ENCODE results near the gene RCSD1. TPM values are rescaled to one million over a fixed set of nuclear protein-coding genes. Genes with fewer than 3 reads are reported as not detected.

Gene RCSD1
- total RNA-seq, 1 experiment from 2014 or later, result 0.50 TPM

- Mint-ChIP-seq H3K4me1 (peaks cover 20% of the 10 kb centered on the region), H3K36me3 (peaks cover 12% of the 10 kb centered on the region), H3K27ac (no peak overlapping the region), H3K9me3 (peaks cover 13% of the 10 kb centered on the region), H3K4me3 (no peak overlapping the region), H3K27me3 (ENCODE audit: low read depth) (peaks cover 14% of the 10 kb centered on the region)
- DNase-seq (ENCODE audit: low spot score) (no peak), ATAC-seq (no peak)
- POLR2A ChIA-PET, result no interaction called here
- CTCF ChIA-PET, result interaction anchor here (1.2 kb wide), 1 partner anchor 79 kb away, joined by 3 read pairs; no protein-coding TSS in a partner anchor
- no peak for TF ChIP-seq USF1 (CRISPR knock-in tag; IDR thresholded peaks at IDR 0.05)
- no peak for TF ChIP-seq ZNF512 (CRISPR knock-in tag; IDR thresholded peaks at IDR 0.05; ENCODE audit: borderline replicate concordance)
- TF ChIP-seq IRF1 (CRISPR knock-in tag; IDR thresholded peaks at IDR 0.05), result no peak
- TF ChIP-seq FOXP4 (CRISPR knock-in tag; IDR thresholded peaks at IDR 0.05), result no peak
- no peak for TF ChIP-seq CREM (CRISPR knock-in tag; IDR thresholded peaks at IDR 0.05)
- no peak for TF ChIP-seq HMGXB4 (CRISPR knock-in tag; IDR thresholded peaks at IDR 0.05)
- no peak for TF ChIP-seq NFYB (CRISPR knock-in tag; conservative IDR thresholded peaks at IDR 0.05; ENCODE audit: low read depth)
Measured at GRCh38 chr1:167618789-167619188, 11.2 kb upstream of the RCSD1 start.

- H3K4me1 Mint-ChIP-seq, result peaks cover 20% of the 10 kb centered on the region
- DNase-seq (ENCODE audit: low spot score) (no peak), ATAC-seq (no peak)
- ChIA-PET POLR2A (no interaction called here), CTCF (no interaction called here)
- peaks cover 22% of the 10 kb centered on the region for H3K27me3 Mint-ChIP-seq (ENCODE audit: low read depth)
- peaks cover 6% of the 10 kb centered on the region for H3K36me3 Mint-ChIP-seq
- H3K27ac Mint-ChIP-seq, result no peak overlapping the region
- no peak for TF ChIP-seq ZNF121 (CRISPR knock-in tag; IDR thresholded peaks at IDR 0.05)
- no peak for TF ChIP-seq TEAD4 (CRISPR knock-in tag; IDR thresholded peaks at IDR 0.05)
- TF ChIP-seq TP53 (CRISPR knock-in tag; IDR thresholded peaks at IDR 0.05), result no peak
- no peak for TF ChIP-seq FOXP4 (CRISPR knock-in tag; IDR thresholded peaks at IDR 0.05)
- no peak for TF ChIP-seq NFATC4 (CRISPR knock-in tag; IDR thresholded peaks at IDR 0.05)
- no peak for TF ChIP-seq NR1H2 (CRISPR knock-in tag; IDR thresholded peaks at IDR 0.05)
- TF ChIP-seq KAT7 (CRISPR knock-in tag; IDR thresholded peaks at IDR 0.05; ENCODE audit: borderline replicate concordance), result no peak
- no peak for TF ChIP-seq SMAD3 (CRISPR knock-in tag; IDR thresholded peaks at IDR 0.05; ENCODE audit: borderline replicate concordance)
- TF ChIP-seq ZSCAN18 (CRISPR knock-in tag; IDR thresholded peaks at IDR 0.05), result no peak
- TF ChIP-seq ELF4 (CRISPR knock-in tag; IDR thresholded peaks at IDR 0.05; ENCODE audit: low read depth), result no peak
- no peak for TF ChIP-seq ZNF425 (CRISPR knock-in tag; conservative IDR thresholded peaks at IDR 0.05)
- no peak for TF ChIP-seq RORB (CRISPR knock-in tag; IDR thresholded peaks at IDR 0.05)
- no peak for TF ChIP-seq ZMAT4 (CRISPR knock-in tag; IDR thresholded peaks at IDR 0.05)
- H3K9me3 Mint-ChIP-seq, result peaks cover 10% of the 10 kb centered on the region
- H3K4me3 Mint-ChIP-seq, result no peak overlapping the region
Measured at GRCh38 chr1:167620002-167620401, 10.0 kb upstream of the RCSD1 start.

Data from WTC11 (cell line).